ENCODE measurements around the gene STX1B.

DNA sequence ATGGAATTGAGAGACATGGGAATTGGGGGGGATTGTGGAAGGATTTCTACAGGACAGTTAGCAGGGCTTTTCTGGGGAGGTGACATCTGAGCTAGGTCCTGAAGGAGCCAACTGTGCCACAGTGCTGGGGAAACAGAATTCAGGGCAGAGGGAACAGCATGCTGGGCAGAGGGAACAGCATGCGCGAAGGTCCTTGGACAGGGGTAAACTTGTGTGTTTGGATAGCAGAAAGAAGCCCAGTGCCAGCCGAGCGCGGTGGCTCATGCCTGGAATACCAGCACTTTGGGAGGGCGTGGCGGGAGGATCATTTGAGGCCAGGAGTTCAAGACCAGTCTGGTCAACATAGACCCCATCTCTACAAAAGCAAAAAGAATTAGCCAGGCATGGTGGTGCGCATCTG lies 3.8 kb downstream of the STX1B start:
- TF ChIP-seq, protein P1, sequence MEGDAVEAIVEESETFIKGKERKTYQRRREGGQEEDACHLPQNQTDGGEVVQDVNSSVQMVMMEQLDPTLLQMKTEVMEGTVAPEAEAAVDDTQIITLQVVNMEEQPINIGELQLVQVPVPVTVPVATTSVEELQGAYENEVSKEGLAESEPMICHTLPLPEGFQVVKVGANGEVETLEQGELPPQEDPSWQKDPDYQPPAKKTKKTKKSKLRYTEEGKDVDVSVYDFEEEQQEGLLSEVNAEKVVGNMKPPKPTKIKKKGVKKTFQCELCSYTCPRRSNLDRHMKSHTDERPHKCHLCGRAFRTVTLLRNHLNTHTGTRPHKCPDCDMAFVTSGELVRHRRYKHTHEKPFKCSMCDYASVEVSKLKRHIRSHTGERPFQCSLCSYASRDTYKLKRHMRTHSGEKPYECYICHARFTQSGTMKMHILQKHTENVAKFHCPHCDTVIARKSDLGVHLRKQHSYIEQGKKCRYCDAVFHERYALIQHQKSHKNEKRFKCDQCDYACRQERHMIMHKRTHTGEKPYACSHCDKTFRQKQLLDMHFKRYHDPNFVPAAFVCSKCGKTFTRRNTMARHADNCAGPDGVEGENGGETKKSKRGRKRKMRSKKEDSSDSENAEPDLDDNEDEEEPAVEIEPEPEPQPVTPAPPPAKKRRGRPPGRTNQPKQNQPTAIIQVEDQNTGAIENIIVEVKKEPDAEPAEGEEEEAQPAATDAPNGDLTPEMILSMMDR (IDR thresholded peaks at IDR 0.05): no peak
- TF ChIP-seq POLR2A (IDR thresholded peaks at IDR 0.05) (no peak), POLR2AphosphoS5 (IDR thresholded peaks at IDR 0.05) (no peak)

Measured in breast epithelium (tissue), 3 donors.